WI38 (cell line): ENCODE data around the gene SELENOO.

Experiments
- H3K4me3 ChIP-seq: 2 replicates; pipeline ENCODE4 v1.5.1; 2011; ENCODE audit warnings: low read depth, mild to moderate bottlenecking, control low read depth, low read length
- TF ChIP-seq, protein P1 (sequence below): IDR thresholded peaks from 2 replicates; pipeline ENCODE4 v1.5.1; 2012; ENCODE audit warnings: low read depth, mild to moderate bottlenecking, control low read depth, low read length

Gene SELENOO

GRCh38 chr22:50257451-50258360 lies 56.9 kb downstream of the SELENOO start:
- TF ChIP-seq, protein P1, sequence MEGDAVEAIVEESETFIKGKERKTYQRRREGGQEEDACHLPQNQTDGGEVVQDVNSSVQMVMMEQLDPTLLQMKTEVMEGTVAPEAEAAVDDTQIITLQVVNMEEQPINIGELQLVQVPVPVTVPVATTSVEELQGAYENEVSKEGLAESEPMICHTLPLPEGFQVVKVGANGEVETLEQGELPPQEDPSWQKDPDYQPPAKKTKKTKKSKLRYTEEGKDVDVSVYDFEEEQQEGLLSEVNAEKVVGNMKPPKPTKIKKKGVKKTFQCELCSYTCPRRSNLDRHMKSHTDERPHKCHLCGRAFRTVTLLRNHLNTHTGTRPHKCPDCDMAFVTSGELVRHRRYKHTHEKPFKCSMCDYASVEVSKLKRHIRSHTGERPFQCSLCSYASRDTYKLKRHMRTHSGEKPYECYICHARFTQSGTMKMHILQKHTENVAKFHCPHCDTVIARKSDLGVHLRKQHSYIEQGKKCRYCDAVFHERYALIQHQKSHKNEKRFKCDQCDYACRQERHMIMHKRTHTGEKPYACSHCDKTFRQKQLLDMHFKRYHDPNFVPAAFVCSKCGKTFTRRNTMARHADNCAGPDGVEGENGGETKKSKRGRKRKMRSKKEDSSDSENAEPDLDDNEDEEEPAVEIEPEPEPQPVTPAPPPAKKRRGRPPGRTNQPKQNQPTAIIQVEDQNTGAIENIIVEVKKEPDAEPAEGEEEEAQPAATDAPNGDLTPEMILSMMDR: no peak
- no peak overlapping the region for H3K4me3 ChIP-seq

DNA sequence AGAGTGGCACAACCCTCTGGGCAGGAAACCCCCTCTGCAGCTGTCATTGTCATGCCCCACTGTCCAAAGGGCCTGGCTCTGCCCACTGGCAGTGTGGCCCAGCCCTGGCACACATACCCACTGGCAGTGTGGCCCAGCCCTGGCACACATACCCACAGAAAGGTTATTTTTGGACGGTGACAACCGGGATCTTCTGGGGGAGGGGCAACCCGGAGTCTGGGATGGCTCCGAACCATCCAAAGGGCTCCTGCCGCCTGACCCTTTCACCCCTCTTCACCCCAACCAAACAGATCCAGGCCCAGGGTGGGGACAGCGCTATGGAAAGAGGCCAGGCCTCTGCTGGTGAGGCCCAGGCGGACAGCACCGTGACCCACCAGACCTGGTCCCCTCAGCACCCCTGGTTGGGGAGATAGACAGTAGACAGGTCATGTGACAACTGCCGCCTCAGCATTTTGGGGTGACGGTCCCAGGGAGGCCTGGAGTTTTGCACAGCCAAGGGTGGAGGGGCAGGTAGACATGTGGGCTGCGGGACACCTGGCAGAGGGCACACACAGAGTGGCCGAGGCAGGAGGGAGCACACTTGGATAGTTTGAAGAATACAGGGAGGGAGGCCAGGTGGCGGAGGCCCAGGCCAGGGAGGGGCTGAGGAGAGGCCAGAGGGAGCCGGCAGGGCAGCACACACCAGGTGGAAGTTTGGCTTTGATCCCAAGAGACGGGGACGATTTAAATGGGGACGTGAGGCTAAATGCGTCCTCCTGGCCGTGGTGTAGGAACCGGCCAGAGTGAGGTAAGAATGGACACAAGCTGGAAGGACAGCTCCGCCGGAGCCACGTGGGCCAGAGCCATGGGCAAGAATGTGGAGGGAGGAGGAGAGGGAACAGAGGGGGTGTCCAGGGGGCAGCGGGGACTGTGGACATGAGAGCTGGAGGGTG lies 57.8 kb downstream of the SELENOO start:
- no peak overlapping the region for H3K4me3 ChIP-seq
- TF ChIP-seq, protein P1: no peak

GRCh38 chr22:50259302-50259701 lies 58.5 kb downstream of the SELENOO start:
- TF ChIP-seq, protein P1: no peak
- no peak overlapping the region for H3K4me3 ChIP-seq

GRCh38 chr22:50260434-50260800 lies 59.6 kb downstream of the SELENOO start:
- H3K4me3 ChIP-seq: peak overlapping the region; percentile 71
- TF ChIP-seq, protein P1: no peak

DNA sequence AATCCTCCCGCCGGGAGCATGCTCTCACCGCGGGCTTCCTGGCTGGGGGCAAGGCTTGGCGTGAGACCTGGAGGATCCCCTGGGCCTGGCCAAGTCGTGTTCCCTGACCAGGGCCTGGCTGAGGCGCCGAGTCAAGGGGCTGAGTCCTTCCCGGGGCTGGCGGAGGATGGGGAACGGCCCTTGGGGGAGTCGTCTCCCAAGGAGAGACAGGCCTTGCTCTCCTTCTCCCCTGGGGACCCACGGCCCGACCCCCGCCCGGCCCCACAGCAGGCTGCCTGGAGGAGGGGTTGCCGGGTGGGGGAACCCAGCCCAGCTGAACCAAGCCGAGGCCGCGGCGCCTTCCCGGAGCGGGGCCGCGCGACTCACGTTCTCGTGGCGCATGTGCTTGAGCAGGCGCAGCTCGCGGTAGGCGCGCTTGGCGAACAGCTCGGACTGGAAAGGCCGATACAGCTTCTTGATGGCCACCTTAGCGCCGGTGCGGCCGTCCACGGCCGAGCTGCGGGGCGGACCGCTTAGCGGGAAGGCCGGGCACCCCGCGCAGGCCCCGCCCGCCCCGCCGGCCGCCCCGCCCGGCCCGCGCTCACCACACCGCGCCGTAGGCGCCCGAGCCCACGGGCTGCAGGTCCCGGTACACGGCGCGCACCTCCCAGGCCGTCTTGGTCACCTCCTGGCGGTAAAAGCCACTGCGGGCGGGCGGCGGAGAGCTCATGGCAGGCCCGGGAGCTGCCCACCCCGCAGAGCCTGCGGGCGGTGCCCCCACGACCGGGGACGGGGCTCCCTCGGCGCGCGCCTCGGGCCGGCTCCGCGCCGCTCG lies 60.2 kb downstream of the SELENOO start:
- TF ChIP-seq, protein P1: no peak
- H3K4me3 ChIP-seq: peak overlapping the region; percentile 71

DNA sequence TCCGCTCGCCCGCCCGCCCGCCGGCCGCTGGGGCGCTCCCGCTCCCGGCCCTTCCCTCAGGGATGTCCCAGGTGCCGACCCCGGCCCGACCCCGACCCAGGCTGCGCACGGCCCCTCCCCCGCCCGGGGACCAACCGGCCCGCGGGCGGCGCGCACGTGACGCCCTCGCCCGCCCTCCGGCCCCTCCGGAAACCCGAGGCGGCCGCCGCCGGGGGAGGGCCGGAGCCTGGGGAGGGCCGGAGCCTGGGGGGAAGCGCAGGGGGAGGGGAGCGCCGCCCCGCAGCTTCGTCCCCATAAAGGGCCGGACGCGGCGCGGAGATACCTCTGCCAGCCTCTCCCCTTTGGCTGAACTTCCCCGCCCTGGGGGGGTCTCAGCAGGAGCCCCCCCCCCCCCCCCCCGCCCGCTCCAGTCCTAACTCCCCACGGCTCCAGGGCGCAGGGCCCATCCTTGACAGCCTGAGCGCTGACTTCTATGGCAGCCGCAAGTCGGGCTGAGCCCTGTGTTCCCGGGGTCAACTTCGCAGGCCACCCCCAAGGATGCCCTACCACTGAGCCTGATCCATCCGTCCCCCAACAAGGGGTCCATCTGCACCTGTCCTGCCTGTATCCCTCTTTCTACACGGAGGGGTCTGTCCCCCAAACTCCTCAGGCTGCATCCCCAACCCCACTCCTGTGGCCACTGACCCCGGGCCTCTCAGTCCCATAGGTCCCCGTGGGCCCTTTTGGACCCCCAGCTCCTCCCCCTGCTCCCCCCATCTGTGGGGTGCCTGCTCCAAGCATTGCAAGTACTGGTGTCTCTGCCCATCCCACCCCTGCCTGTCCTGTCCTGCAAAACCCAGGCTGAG lies 61.0 kb downstream of the SELENOO start, which contains the start of gene MAPK12:
TSS of gene MAPK12 (minus strand) at position 69 of the 845 bp plus-strand sequence. CDS start 174 bp downstream, outside the sequence.
- H3K4me3 ChIP-seq: peak within 1 kb of the TSS; percentile 71
- TF ChIP-seq, protein P1: no peak
